Measurements from ENCODE around the gene BLACAT1.

The BLACAT1 gene

DNA sequence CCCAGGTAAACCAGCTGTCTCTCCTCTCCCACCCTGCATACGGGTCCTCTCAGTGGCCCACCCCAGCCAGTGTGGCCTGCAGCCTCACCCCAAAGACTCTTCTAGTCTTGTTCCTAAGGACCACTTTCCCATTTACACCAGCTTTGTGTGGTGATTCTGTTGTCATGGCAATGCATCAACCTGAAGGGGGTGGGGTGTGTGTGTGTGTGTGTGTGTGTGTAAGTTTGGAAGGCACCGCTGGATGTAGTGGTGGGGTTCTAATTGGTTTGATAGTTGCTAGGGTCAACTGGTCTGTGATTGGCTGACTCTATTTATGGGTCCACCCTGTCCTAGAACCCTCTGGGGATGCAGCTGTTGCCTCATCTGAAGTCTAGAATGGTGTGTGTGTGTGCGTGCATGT, 43.9 kb upstream of the BLACAT1 start:
- DNase-seq (ENCODE audit: insufficient read length, low spot score): no peak
- no peak for FAIRE-seq
- TF ChIP-seq, protein P1, sequence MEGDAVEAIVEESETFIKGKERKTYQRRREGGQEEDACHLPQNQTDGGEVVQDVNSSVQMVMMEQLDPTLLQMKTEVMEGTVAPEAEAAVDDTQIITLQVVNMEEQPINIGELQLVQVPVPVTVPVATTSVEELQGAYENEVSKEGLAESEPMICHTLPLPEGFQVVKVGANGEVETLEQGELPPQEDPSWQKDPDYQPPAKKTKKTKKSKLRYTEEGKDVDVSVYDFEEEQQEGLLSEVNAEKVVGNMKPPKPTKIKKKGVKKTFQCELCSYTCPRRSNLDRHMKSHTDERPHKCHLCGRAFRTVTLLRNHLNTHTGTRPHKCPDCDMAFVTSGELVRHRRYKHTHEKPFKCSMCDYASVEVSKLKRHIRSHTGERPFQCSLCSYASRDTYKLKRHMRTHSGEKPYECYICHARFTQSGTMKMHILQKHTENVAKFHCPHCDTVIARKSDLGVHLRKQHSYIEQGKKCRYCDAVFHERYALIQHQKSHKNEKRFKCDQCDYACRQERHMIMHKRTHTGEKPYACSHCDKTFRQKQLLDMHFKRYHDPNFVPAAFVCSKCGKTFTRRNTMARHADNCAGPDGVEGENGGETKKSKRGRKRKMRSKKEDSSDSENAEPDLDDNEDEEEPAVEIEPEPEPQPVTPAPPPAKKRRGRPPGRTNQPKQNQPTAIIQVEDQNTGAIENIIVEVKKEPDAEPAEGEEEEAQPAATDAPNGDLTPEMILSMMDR (IDR thresholded peaks at IDR 0.05; ENCODE audit: insufficient read depth, missing control alignments): no peak

DNA sequence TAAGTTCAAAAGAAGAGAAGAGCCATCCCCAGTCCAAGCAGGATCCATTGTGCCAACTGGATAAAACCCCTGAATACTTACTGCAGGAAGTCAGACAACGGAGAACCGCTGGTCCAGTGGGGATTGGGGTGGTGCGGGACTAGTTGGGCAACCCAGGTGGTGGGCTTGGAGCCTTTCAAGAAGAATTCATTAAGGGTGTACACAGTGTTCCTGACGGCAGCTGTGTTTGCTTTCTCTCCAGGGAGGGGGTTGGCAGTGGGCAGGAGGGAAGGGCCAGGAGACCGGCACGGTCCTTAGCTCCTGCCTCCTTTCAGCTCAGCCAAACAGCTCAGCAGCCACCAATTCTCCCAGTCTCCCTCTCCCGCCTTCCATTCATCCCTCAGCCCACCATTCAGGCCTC, 41.5 kb upstream of the BLACAT1 start:
- TF ChIP-seq, protein P1 (IDR thresholded peaks at IDR 0.05; ENCODE audit: insufficient read depth, missing control alignments): no peak
- no peak for DNase-seq (ENCODE audit: insufficient read length, low spot score)
- FAIRE-seq: no peak

DNA sequence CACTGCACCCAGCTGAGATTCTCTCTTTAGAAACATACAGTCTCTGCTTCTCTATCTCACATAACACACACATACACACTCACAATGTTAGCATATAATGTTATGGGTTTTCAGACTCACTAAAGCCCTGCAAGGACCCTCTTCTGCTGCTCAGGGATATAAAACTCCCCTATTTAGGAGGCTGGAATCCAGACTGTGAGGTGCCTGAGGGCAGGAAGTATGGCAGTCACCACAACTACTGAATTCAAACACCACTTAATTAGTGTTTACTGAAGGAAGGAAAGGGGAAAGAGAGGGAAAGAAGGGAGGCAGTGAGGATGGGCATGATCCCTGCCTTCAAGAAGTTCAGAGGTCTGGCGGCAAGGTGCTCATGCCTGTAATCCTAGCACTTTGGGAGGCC, 40.8 kb upstream of the BLACAT1 start:
- TF ChIP-seq, protein P1 (IDR thresholded peaks at IDR 0.05; ENCODE audit: insufficient read depth, missing control alignments): no peak
- FAIRE-seq (no peak), DNase-seq (ENCODE audit: insufficient read length, low spot score) (no peak)

DNA sequence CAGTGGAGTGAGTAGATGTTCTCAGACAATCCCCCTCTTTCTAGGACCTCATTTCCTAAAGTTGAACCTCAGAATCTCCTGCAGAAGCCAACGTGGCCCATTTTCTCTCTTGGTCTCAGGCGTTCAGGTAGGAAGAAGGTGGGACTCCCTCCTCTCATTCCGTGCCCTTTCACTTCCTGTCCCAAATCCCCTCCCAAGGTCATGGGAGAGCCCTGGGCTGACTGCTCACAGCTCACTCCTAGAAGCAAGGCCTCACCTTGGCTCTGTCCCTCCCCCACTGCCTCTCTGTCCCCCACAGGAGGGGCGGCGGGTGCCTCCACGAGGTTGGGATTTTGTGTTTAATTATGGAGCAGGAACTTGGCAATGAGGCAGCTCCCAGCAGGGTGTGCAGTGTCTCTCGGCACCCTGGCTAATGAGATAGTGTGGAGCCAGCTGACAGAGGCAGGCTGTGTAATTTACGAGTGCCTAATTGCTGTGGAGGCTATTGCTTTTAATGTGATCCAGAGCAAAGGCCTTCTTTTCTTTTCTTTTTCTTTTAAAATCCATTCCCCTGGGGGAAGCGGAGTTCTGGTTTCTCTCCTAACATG, 39.5 kb upstream of the BLACAT1 start:
- no peak for FAIRE-seq
- DNase-seq (ENCODE audit: insufficient read length, low spot score): no peak
- TF ChIP-seq, protein P1 (IDR thresholded peaks at IDR 0.05; ENCODE audit: insufficient read depth, missing control alignments): peak; percentile 9

DNA sequence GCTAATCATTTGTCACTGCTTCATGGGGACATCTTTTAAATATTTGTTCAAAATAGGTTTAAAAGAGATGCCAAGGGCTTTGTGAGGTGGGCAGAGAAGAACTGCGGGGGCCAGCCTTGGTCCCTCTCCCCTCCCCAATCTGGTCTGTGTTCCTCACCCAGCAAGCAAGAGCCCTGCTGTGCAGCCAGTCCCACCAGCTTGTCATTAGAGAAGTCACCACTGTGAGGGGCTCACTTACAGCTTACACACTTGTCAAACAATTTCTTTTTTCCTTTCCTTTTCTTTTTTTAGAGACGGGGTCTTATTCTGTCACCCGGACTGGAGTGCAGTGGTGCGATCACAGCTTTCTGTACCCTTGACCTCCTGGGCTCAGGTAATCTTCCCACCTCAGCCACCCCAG, 38.3 kb upstream of the BLACAT1 start:
- TF ChIP-seq, protein P1 (IDR thresholded peaks at IDR 0.05; ENCODE audit: insufficient read depth, missing control alignments): peak; percentile 7
- no peak for FAIRE-seq
- DNase-seq (ENCODE audit: insufficient read length, low spot score): no peak

DNA sequence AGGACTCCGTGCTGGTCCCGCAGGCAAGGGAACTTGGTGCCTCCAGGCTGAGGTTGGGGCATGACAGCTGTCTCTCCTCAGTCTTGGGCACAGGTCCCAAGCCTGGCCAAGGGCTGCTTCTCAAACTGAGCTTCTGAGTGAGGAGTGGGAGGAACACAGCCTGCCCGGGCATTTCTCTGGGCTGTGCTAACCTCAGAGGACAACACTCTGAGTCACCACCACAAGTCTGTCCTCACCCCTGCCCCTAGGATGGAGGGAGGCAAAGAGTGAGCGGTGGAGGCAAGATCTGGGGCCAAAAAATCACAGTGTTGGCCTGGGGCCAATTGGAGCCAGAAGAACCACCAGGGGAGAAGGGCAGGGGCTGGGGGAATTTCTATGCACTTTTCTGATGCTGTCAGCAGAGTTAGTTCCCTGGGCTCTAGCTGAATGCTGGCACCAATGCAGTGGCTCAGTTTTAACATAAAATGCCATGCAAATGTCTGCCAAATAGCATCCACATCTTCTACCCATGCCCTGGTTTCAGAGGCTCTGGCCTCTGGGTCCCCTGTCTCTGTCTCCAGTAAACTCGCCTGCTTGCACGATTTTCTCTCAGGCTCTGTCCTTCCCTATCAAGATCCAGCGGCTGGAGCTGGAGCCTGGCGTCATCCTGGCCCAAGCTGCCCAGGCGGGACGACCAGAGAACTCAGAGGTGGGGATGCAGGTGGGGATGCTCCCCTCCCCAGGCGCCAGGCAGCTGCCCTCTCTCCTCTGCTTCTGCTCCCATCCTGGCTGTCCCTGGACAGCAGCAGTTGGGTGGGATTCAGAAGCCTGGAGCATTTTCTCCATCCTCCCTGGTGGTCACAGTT, 37.6 kb upstream of the BLACAT1 start:
- FAIRE-seq (no peak), DNase-seq (ENCODE audit: insufficient read length, low spot score) (no peak)
- TF ChIP-seq, protein P1 (IDR thresholded peaks at IDR 0.05; ENCODE audit: insufficient read depth, missing control alignments): no peak

DNA sequence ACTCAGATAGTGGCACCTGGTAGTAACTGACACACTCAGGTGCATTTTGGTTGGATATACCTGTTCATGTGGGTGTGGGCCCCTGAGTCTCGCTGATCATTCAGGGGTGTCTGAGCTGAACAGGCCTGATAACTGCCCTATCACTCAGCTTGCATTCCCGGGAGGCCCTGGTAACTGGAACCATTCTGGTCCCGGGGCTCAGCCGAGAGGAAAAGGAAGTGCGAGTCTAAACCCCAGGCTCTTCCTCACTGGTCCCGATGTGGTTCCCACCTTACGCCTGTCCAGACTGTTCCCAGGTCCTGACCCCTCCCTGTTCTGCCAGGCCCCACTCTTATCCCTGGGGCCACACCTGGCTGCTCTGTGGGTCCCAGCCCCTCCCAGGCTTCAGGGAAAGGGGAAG, 36.9 kb upstream of the BLACAT1 start:
- no peak for FAIRE-seq
- TF ChIP-seq, protein P1 (IDR thresholded peaks at IDR 0.05; ENCODE audit: insufficient read depth, missing control alignments): no peak
- no peak for DNase-seq (ENCODE audit: insufficient read length, low spot score)

Measured in D721Med (cell line).